H1 (cell line): ENCODE results near the gene RAB26. TPM values are rescaled to one million over a fixed set of nuclear protein-coding genes. Genes with fewer than 3 reads are reported as not detected.

Experiments used
- CTCF ChIA-PET: fragments of 300-600 bp; sonication (Branson Sonifier 250); formaldehyde crosslinking; loops from one replicate; lab custom pipeline; 2021; ENCODE audit not compliant: partially characterized antibody; lab: Charles Lee
- POLR2A ChIA-PET: fragments of 300-600 bp; sonication (Branson Sonifier 250); formaldehyde crosslinking; loops from one replicate; lab custom pipeline; 2021; ENCODE audit warnings: inconsistent platforms; ENCODE audit not compliant: partially characterized antibody; lab: Charles Lee
- DNase-seq, 2 experiments: peaks; one replicate each; pipeline versions ENCODE4 v3.0.0 to v3.0.0-alpha.2; 2010 to 2022; ENCODE audit warnings: low spot score in 2 of 2, low read depth in 1 of 2, mixed read lengths in 1 of 2
- FAIRE-seq: peaks from 2 replicates; lab custom pipeline; 2011; peaks lifted over from hg19 to GRCh38; lab: Jason Lieb, UNC
- H2AFZ ChIP-seq: 2 replicates; pipeline ENCODE4 v1.8.1; 2012; ENCODE audit warnings: low read length, inconsistent platforms
- H2AK5ac ChIP-seq: 2 replicates; pipeline ENCODE4 v1.6.1; 2013; ENCODE audit warnings: low read depth, low read length
- H2BK120ac ChIP-seq: replicated peaks from 2 replicates; pipeline ENCODE3; 2013; ENCODE audit warnings: low read depth, low read length, inconsistent platforms
- H2BK12ac ChIP-seq: 2 replicates; pipeline ENCODE4 v1.6.1; 2013; ENCODE audit warnings: low read depth, low read length
- H2BK15ac ChIP-seq: 2 replicates; pipeline ENCODE4 v1.6.1; 2013; ENCODE audit warnings: low read length
- H2BK20ac ChIP-seq: 2 replicates; pipeline ENCODE4 v1.6.1; 2013; ENCODE audit warnings: low read length
- H2BK5ac ChIP-seq: 2 replicates; pipeline ENCODE4 v1.6.1; 2013; ENCODE audit warnings: low read depth, low read length
- H3K14ac ChIP-seq: 2 replicates; pipeline ENCODE4 v1.6.1; 2013; ENCODE audit warnings: inconsistent platforms; ENCODE audit not compliant: insufficient read length
- H3K18ac ChIP-seq: 2 replicates; pipeline ENCODE4 v1.6.1; 2013; ENCODE audit warnings: low read length; ENCODE audit errors: extremely low read depth
- H3K23ac ChIP-seq: 2 replicates; pipeline ENCODE4 v1.6.1; 2013; ENCODE audit warnings: inconsistent platforms; ENCODE audit not compliant: insufficient read length
- H3K23me2 ChIP-seq: 2 replicates; pipeline ENCODE4 v1.6.1; 2013; ENCODE audit warnings: low read depth, low read length
- H3K27ac ChIP-seq: 2 replicates; pipeline ENCODE4 v1.6.1; 2011; ENCODE audit warnings: low read depth, low read length, inconsistent platforms
- H3K27me3 ChIP-seq, 4 experiments: replicated peaks in 1 of 4; 1 replicate in 1 of 4; 2 replicates in 3 of 4; pipeline versions ENCODE4 v1.6.1 to v1.8.1; 2011 to 2013; ENCODE audit warnings: low read length in 3 of 4, mild to moderate bottlenecking in 3 of 4, inconsistent platforms in 2 of 4, mixed read lengths in 2 of 4, moderate library complexity in 1 of 4; ENCODE audit not compliant: control insufficient read depth in 3 of 4, insufficient read depth in 3 of 4; ENCODE audit errors: extremely low read depth in 1 of 4
- H3K36me3 ChIP-seq, 4 experiments: 2 replicates each; pipeline versions ENCODE4 v1.6.1 to v1.8.1; 2011 to 2013; ENCODE audit warnings: mild to moderate bottlenecking in 4 of 4, low read length in 3 of 4, moderate library complexity in 2 of 4, control low read depth in 1 of 4, inconsistent platforms in 1 of 4; ENCODE audit not compliant: insufficient read depth in 4 of 4, control insufficient read depth in 2 of 4
- H3K4ac ChIP-seq: replicated peaks from 2 replicates; pipeline ENCODE3; 2013; ENCODE audit warnings: low read length, low read depth, mixed read lengths, inconsistent platforms; ENCODE audit not compliant: insufficient read length
- H3K4me1 ChIP-seq, 4 experiments: replicated peaks in 1 of 4; 1 replicate in 1 of 4; 2 replicates in 3 of 4; pipeline versions ENCODE4 v1.6.1 to v1.8.1; 2011 to 2013; ENCODE audit warnings: low read length in 3 of 4, inconsistent platforms in 2 of 4, mixed read lengths in 1 of 4; ENCODE audit not compliant: insufficient read depth in 4 of 4, control insufficient read depth in 3 of 4
- H3K4me2 ChIP-seq, 2 experiments: 2 replicates each; pipeline versions ENCODE4 v1.6.1 to v1.8.1; 2011 to 2013; ENCODE audit warnings: low read depth in 2 of 2, low read length in 2 of 2, control low read depth in 1 of 2, inconsistent platforms in 1 of 2, mild to moderate bottlenecking in 1 of 2; ENCODE audit not compliant: insufficient read depth in 1 of 2
- H3K4me3 ChIP-seq, 4 experiments: fragments of 200-600, 300-600 bp in 1 of 4; sonication (generic), shearing (Covaris generic), sonication (Bioruptor Twin) in 1 of 4; 2 replicates each; pipeline versions ENCODE4 v1.5.1 to v1.8.1; 2011 to 2016; ENCODE audit warnings: low read length in 4 of 4, low read depth in 3 of 4, control low read depth in 2 of 4, inconsistent platforms in 2 of 4, mild to moderate bottlenecking in 2 of 4, mixed read lengths in 1 of 4, moderate library complexity in 1 of 4; ENCODE audit not compliant: insufficient read depth in 2 of 4; ENCODE audit errors: extremely low read depth in 1 of 4
- H3K56ac ChIP-seq: replicated peaks from 2 replicates; pipeline ENCODE3; 2013; ENCODE audit warnings: low read depth, mild to moderate bottlenecking, mixed read lengths, low read length, inconsistent platforms; ENCODE audit not compliant: insufficient read length
- H3K79me1 ChIP-seq: 2 replicates; pipeline ENCODE4 v1.6.1; 2013; ENCODE audit warnings: low read depth, low read length, control low read depth
- H3K79me2 ChIP-seq, 2 experiments: 2 replicates each; pipeline versions ENCODE4 v1.6.1 to v1.8.1; 2012 to 2013; ENCODE audit warnings: low read length in 2 of 2, mild to moderate bottlenecking in 2 of 2, inconsistent platforms in 1 of 2; ENCODE audit not compliant: insufficient read depth in 2 of 2, control insufficient read depth in 1 of 2
- H3K9ac ChIP-seq, 4 experiments: replicated peaks in 1 of 4; 1 replicate in 1 of 4; 2 replicates in 3 of 4; pipeline versions ENCODE4 v1.6.1 to v1.8.1; 2011 to 2013; ENCODE audit warnings: low read depth in 3 of 4, low read length in 3 of 4, control low read depth in 2 of 4, mild to moderate bottlenecking in 2 of 4, moderate library complexity in 2 of 4, inconsistent platforms in 1 of 4; ENCODE audit errors: extremely low read depth in 1 of 4
- H3K9me3 ChIP-seq, 2 experiments: 2 replicates each; pipeline versions ENCODE4 v1.6.1 to v1.8.1; 2012 to 2013; ENCODE audit warnings: mild to moderate bottlenecking in 2 of 2, moderate library complexity in 2 of 2, control low read depth in 1 of 2, inconsistent platforms in 1 of 2, low read depth in 1 of 2, low read length in 1 of 2, mixed read lengths in 1 of 2; ENCODE audit not compliant: insufficient read depth in 2 of 2
- H4K20me1 ChIP-seq, 2 experiments: replicated peaks in 1 of 2; 2 replicates each; pipeline versions ENCODE3 to v1.8.1; 2011 to 2013; ENCODE audit warnings: inconsistent platforms in 2 of 2, low read length in 2 of 2, mild to moderate bottlenecking in 1 of 2; ENCODE audit not compliant: insufficient read depth in 2 of 2, control insufficient read depth in 1 of 2
- H4K5ac ChIP-seq: 2 replicates; pipeline ENCODE4 v1.6.1; 2013; ENCODE audit warnings: low read length, low read depth, mixed read lengths, inconsistent platforms; ENCODE audit not compliant: insufficient read length
- H4K8ac ChIP-seq: 2 replicates; pipeline ENCODE4 v1.8.0; 2013; ENCODE audit warnings: mild to moderate bottlenecking, moderate library complexity, low read length, inconsistent platforms; ENCODE audit not compliant: insufficient read depth; ENCODE audit errors: extremely low read depth
- H4K91ac ChIP-seq: replicated peaks from 2 replicates; pipeline ENCODE3; 2013; ENCODE audit warnings: low read length, mixed read lengths, inconsistent platforms; ENCODE audit not compliant: insufficient read length
- ASH2L ChIP-seq: fragments of 200-600, 300-600 bp; sonication (generic); IDR thresholded peaks from one replicate; pipeline ENCODE4 v1.7.1; 2017; ENCODE audit warnings: low read length
- BRCA1 ChIP-seq: IDR thresholded peaks from 2 replicates; pipeline ENCODE4 v1.6.1; 2012; ENCODE audit warnings: low read depth, low read length, improper control_type of control experiment
- CHD2 ChIP-seq: IDR thresholded peaks from 2 replicates; pipeline ENCODE4 v1.6.1; 2012; ENCODE audit warnings: low read length, improper control_type of control experiment
- MAFK ChIP-seq: IDR thresholded peaks from 2 replicates; pipeline ENCODE4 v1.6.1; 2012; ENCODE audit warnings: low read depth, mild to moderate bottlenecking, improper control_type of control experiment, low read length
- RAD21 ChIP-seq, 2 experiments: IDR thresholded peaks in 1 of 2; conservative IDR thresholded peaks in 1 of 2; 2 replicates each; pipeline ENCODE4 v1.6.1; 2011; ENCODE audit warnings: low read depth in 2 of 2, low read length in 2 of 2, improper control_type of control experiment in 1 of 2, inconsistent platforms in 1 of 2, mild to moderate bottlenecking in 1 of 2, moderate library complexity in 1 of 2
- SIN3A ChIP-seq, 2 experiments: IDR thresholded peaks in 1 of 2; conservative IDR thresholded peaks in 1 of 2; 2 replicates each; pipeline ENCODE4 v1.6.1; 2011 to 2012; ENCODE audit warnings: low read length in 2 of 2, improper control_type of control experiment in 1 of 2, low read depth in 1 of 2, mild to moderate bottlenecking in 1 of 2
- ZNF274 ChIP-seq: IDR thresholded peaks from 2 replicates; pipeline ENCODE4 v1.7.0; 2012; ENCODE audit warnings: low read length, borderline replicate concordance; ENCODE audit errors: extremely low read depth
- WGBS, 2 experiments: shearing (Covaris generic) in 1 of 2; methylation state at CpG; one replicate each; pipeline versions ENCODE4 v1.1.6 to v1.1.7; 2013 to 2015; ENCODE audit warnings: low lambda C conversion rate in 2 of 2, mixed read lengths in 2 of 2, inconsistent platforms in 1 of 2, low coverage in 1 of 2, missing lambda C conversion rate in 1 of 2; ENCODE audit not compliant: insufficient replicate concordance in 2 of 2, insufficient coverage in 1 of 2, insufficient read length in 1 of 2; ENCODE audit errors: extremely low coverage in 1 of 2, missing lambda C conversion rate in 1 of 2; 5-methylcytosine and 5-hydroxymethylcytosine counted together
- polyA plus RNA-seq, 7 experiments: library from polyadenylated mRNA; depleted of rRNA in 3 of 7; stranded (reverse) in 5 of 7; unstranded in 2 of 7; fragments of >200 nt in 5 of 7; fragments of 200-250 nt in 2 of 7; gene quantifications; 1 replicate in 5 of 7; 2 replicates in 1 of 7; 4 replicates in 1 of 7; pipeline versions ENCODE4 v1.2.1 to v1.2.3, GENCODE V29; 2011 to 2013; ENCODE audit warnings: missing spikeins in 2 of 7, mixed read lengths in 2 of 7
- total RNA-seq: library from RNA; stranded (reverse); fragmentation: NEBNext Ultra II Directional; extraction: Animal tissue kit (Norgen Biotek cat#: 25700); gene quantifications from 2 replicates; pipeline ENCODE4 v1.2.1, GENCODE V29; 2021

RAB26 gene
- total and polyA plus RNA-seq, 2 of the 8 experiments (the other 6 are each of a cell fraction or from before 2014, with no cell fraction given): 4.3 to 5.4 TPM

DNA sequence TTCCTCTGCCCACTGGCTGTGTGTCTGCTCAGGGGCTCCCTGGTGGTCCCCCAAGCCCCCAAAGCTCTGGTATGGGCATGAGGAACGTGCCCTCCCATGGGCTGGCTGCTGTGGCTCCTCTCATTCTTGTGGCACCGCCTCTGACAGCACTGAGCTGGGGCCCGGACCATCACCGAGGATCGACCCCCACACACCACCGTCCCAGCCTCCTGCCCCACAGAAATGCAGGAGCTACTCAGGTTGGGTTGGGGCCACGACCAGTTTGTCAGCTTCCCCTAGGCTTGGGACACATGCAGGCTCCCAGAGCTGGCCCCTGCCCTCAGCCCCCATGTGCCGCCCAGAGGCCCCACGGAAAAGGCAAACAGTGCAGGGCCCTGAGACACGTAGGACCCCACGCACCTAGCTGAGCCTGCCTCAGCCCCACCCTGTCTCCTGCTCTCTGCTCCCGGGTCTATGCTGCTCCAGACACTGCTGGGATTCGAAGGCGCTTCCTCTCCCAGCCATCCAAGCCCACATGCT is 51.3 kb downstream of the RAB26 start:
- Histone ChIP-seq H3K9ac (no peak overlapping the region), H4K20me1 (peaks cover under 1 to 4% of the 10 kb centered on the region in 2 experiments), H2BK12ac (no peak overlapping the region), H2BK20ac (no peak overlapping the region), H2BK5ac (no peak overlapping the region), H3K4ac (no peak overlapping the region), H4K8ac (no peak overlapping the region), H3K27me3 (peaks cover 4 to 34% (median 24%) of the 10 kb centered on the region in 4 experiments), H2BK15ac (no peak overlapping the region; the same call in 1 of the 2 replicates), H2AFZ (no peak overlapping the region), H3K23me2 (peaks cover 11% of the 10 kb centered on the region; the same call in 1 of the 2 replicates), H3K56ac (no peak overlapping the region), H2AK5ac (no peak overlapping the region), H3K14ac (no peak overlapping the region), H4K91ac (no peak overlapping the region), H3K79me2 (no peaks in the 10 kb centered on the region), H3K4me2 (no peak overlapping the region), H3K23ac (no peak overlapping the region), H3K4me1 (peaks cover 0 to 12% (median 5%) of the 10 kb centered on the region in 4 experiments; a peak in 5 of 7 replicates), H3K36me3 (no peaks in the 10 kb centered on the region), H2BK120ac (no peak overlapping the region), H3K9me3 (no peaks in the 10 kb centered on the region), H3K79me1 (no peaks in the 10 kb centered on the region), H3K27ac (no peak overlapping the region), H4K5ac (no peak overlapping the region), H3K18ac (no peak overlapping the region), H3K4me3 (no peak overlapping the region)
- no peak for FAIRE-seq
- ChIA-PET POLR2A (interaction anchor here (0.6 to 6.9 kb wide), 10 partner anchors 9 to 309 kb away, joined by 3 to 63 read pairs (median 4); partner anchors contain the start of genes BRICD5, ECI1 and TRAF7), CTCF (interaction anchor here (0.6 to 2.0 kb wide), 7 partner anchors 9 to 909 kb away, joined by 3 to 7 read pairs (median 3); partner anchors contain the start of genes ECI1 and PGP)
- no peak for DNase-seq
- WGBS, 2 experiments: 86% methylated on average over 14 of the region's 14 CpGs; no CpG with 5 or more reads in 1 of the 2 experiments
- TF ChIP-seq BRCA1 (no peak), ZNF274 (no peak), CHD2 (no peak), SIN3A (conservative IDR thresholded peaks at IDR 0.05 in 1 of 2, IDR thresholded peaks at IDR 0.05 in 1 of 2; ENCODE audit: low read depth in 1 of 2, low read length in 2 of 2) (no peak), MAFK (no peak), RAD21 (IDR thresholded peaks at IDR 0.05 in 1 of 2, conservative IDR thresholded peaks at IDR 0.05 in 1 of 2; ENCODE audit: low read depth in 2 of 2, low read length in 2 of 2) (no peak), ASH2L (no peak)
